ENCODE data around the gene VAV3. TPM values are rescaled to one million over a fixed set of nuclear protein-coding genes. Genes with fewer than 3 reads are reported as not detected.

Gene VAV3
- total RNA-seq, 1 donor from 2014 or later, result 2.9 TPM

DNA sequence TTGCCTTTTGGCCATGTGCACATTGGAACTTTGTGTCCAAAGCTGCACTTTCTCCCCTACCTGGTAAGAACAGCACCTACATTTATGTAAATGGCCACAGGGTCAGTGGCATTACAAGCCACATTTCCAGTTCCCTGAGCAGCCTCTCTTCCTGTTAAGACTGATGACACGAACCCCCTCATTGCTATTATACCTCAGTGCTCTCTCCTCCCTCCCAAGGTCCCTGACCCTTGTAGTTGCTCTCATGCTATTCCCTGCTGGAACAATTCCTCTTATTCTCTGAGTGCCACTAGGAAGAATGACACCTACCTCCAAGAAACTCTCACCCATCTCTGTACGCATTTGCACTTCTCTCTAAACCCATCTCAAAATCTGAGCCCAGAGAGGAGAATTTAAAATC, 14.9 kb upstream of the VAV3 start:
- DNase-seq (ENCODE audit: low read depth, low spot score), result no peak
- peaks cover 7% of the 10 kb centered on the region for H3K4me1 Mint-ChIP-seq
- H3K4me3 Mint-ChIP-seq, result no peak overlapping the region
- H3K27ac Mint-ChIP-seq (ENCODE audit: unreplicated experiment), result no peak overlapping the region
- H3K36me3 Mint-ChIP-seq (ENCODE audit: low read depth), result no peaks in the 10 kb centered on the region
- no peaks in the 10 kb centered on the region for H3K27me3 Mint-ChIP-seq (ENCODE audit: low read depth)
- no peak for TF ChIP-seq CTCF (conservative IDR thresholded peaks at IDR 0.05)
- H3K9me3 Mint-ChIP-seq, result no peaks in the 10 kb centered on the region

DNA sequence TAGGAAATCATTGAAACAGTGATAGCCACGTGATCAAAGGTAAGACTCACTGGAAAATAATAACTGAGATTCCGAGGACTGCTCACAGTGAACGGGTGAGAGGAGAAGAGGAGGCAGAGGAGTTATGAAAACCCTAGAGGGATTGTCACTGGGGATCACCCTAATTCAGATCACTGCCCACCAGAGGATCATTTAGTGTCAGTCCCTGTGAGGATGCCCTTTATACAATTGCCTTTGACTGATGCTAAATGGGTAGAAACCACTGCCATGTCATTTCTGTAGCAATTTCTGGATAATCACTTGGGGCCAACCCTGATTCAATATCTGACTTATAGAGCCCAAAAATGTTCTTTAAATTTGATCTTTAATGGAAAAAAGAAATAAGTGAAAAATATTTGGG, 14.1 kb upstream of the VAV3 start:
- DNase-seq (ENCODE audit: low read depth, low spot score), result no peak
- H3K9me3 Mint-ChIP-seq, result no peaks in the 10 kb centered on the region
- no peak overlapping the region for H3K27ac Mint-ChIP-seq (ENCODE audit: unreplicated experiment)
- peaks cover 7% of the 10 kb centered on the region for H3K4me1 Mint-ChIP-seq
- H3K36me3 Mint-ChIP-seq (ENCODE audit: low read depth), result no peaks in the 10 kb centered on the region
- TF ChIP-seq CTCF (conservative IDR thresholded peaks at IDR 0.05), result no peak
- H3K27me3 Mint-ChIP-seq (ENCODE audit: low read depth), result no peaks in the 10 kb centered on the region
- no peak overlapping the region for H3K4me3 Mint-ChIP-seq

DNA sequence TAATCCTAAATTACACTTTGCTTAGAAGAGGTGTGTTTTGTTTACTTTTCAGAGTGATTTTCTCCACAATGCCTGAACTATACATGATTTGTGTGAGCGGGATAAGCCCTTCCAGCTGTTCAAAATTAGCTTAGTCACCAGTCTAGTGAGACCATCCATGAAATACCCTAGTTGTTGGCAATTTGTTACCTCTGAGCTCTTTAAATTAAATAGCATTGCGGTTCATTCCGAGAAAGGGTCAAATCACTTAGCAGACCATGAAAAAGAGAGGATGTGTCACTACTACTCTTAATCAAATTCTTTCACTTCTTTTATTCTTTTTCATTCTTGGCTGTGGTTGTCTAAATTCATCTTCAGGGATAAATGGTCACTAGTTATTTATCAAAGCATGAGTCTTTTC, 11.9 kb upstream of the VAV3 start:
- TF ChIP-seq CTCF (conservative IDR thresholded peaks at IDR 0.05), result no peak
- Mint-ChIP-seq H3K27me3 (ENCODE audit: low read depth) (no peaks in the 10 kb centered on the region), H3K9me3 (no peaks in the 10 kb centered on the region), H3K27ac (ENCODE audit: unreplicated experiment) (no peak overlapping the region), H3K4me3 (no peak overlapping the region), H3K36me3 (ENCODE audit: low read depth) (no peaks in the 10 kb centered on the region), H3K4me1 (peaks cover 7% of the 10 kb centered on the region)
- no peak for DNase-seq (ENCODE audit: low read depth, low spot score)

GRCh38 chr1:107976431-107976830, 11.5 kb upstream of the VAV3 start:
- no peaks in the 10 kb centered on the region for H3K27me3 Mint-ChIP-seq (ENCODE audit: low read depth)
- no peak for DNase-seq (ENCODE audit: low read depth, low spot score)
- no peaks in the 10 kb centered on the region for H3K36me3 Mint-ChIP-seq (ENCODE audit: low read depth)
- no peak overlapping the region for H3K4me3 Mint-ChIP-seq
- H3K4me1 Mint-ChIP-seq, result peaks cover 7% of the 10 kb centered on the region
- no peak for TF ChIP-seq CTCF (conservative IDR thresholded peaks at IDR 0.05)
- no peaks in the 10 kb centered on the region for H3K9me3 Mint-ChIP-seq
- H3K27ac Mint-ChIP-seq (ENCODE audit: unreplicated experiment), result no peak overlapping the region

GRCh38 chr1:107975851-107976250, 10.9 kb upstream of the VAV3 start:
- TF ChIP-seq CTCF (conservative IDR thresholded peaks at IDR 0.05), result no peak
- H3K9me3 Mint-ChIP-seq, result no peaks in the 10 kb centered on the region
- H3K27me3 Mint-ChIP-seq (ENCODE audit: low read depth), result no peaks in the 10 kb centered on the region
- H3K27ac Mint-ChIP-seq (ENCODE audit: unreplicated experiment), result no peak overlapping the region
- H3K4me1 Mint-ChIP-seq, result peaks cover 7% of the 10 kb centered on the region
- no peak for DNase-seq (ENCODE audit: low read depth, low spot score)
- no peaks in the 10 kb centered on the region for H3K36me3 Mint-ChIP-seq (ENCODE audit: low read depth)
- H3K4me3 Mint-ChIP-seq, result no peak overlapping the region

- Mint-ChIP-seq H3K4me3 (no peak overlapping the region), H3K36me3 (ENCODE audit: low read depth) (no peaks in the 10 kb centered on the region), H3K27ac (ENCODE audit: unreplicated experiment) (no peak overlapping the region), H3K27me3 (ENCODE audit: low read depth) (no peaks in the 10 kb centered on the region), H3K9me3 (no peaks in the 10 kb centered on the region), H3K4me1 (no peaks in the 10 kb centered on the region)
- no peak for DNase-seq (ENCODE audit: low read depth, low spot score)
- no peak for TF ChIP-seq CTCF (conservative IDR thresholded peaks at IDR 0.05)
These were observed 9.1 kb upstream of the VAV3 start for GRCh38 chr1:107974090-107974489.
